ENCODE results near the gene UGT2A1.

UGT2A1 gene

GRCh38 chr4:69549651-69550050, 103.4 kb downstream of the UGT2A1 start:
- TF ChIP-seq CSDC2 (CRISPR knock-in tag; IDR thresholded peaks at IDR 0.05) (no peak), ZNF565 (CRISPR knock-in tag; conservative IDR thresholded peaks at IDR 0.05; ENCODE audit: low read depth) (no peak), PATZ1 (CRISPR knock-in tag; IDR thresholded peaks at IDR 0.05; ENCODE audit: borderline replicate concordance) (no peak), BACH2 (CRISPR knock-in tag; IDR thresholded peaks at IDR 0.05; ENCODE audit: borderline replicate concordance) (no peak), GLIS3 (CRISPR knock-in tag; IDR thresholded peaks at IDR 0.05) (no peak), ZFP30 (CRISPR knock-in tag; IDR thresholded peaks at IDR 0.05) (no peak), ZC3H10 (CRISPR knock-in tag; IDR thresholded peaks at IDR 0.05) (no peak), SNAI2 (CRISPR knock-in tag; IDR thresholded peaks at IDR 0.05) (no peak), RARB (CRISPR knock-in tag; IDR thresholded peaks at IDR 0.05) (no peak), ZFP3 (CRISPR knock-in tag; IDR thresholded peaks at IDR 0.05) (no peak), ARNTL (CRISPR knock-in tag; IDR thresholded peaks at IDR 0.05; ENCODE audit: borderline replicate concordance, low read depth) (no peak), OSR1 (CRISPR knock-in tag; IDR thresholded peaks at IDR 0.05) (no peak), TCF4 (CRISPR knock-in tag; IDR thresholded peaks at IDR 0.05; ENCODE audit: borderline replicate concordance) (no peak), ISL1 (CRISPR knock-in tag; IDR thresholded peaks at IDR 0.05) (no peak), POU6F1 (CRISPR knock-in tag; IDR thresholded peaks at IDR 0.05; ENCODE audit: borderline replicate concordance, low read depth) (no peak), ESRRG (CRISPR knock-in tag; IDR thresholded peaks at IDR 0.05) (no peak), PPARA (CRISPR knock-in tag; IDR thresholded peaks at IDR 0.05; ENCODE audit: borderline replicate concordance) (no peak)
- ATAC-seq, result no peak

DNA sequence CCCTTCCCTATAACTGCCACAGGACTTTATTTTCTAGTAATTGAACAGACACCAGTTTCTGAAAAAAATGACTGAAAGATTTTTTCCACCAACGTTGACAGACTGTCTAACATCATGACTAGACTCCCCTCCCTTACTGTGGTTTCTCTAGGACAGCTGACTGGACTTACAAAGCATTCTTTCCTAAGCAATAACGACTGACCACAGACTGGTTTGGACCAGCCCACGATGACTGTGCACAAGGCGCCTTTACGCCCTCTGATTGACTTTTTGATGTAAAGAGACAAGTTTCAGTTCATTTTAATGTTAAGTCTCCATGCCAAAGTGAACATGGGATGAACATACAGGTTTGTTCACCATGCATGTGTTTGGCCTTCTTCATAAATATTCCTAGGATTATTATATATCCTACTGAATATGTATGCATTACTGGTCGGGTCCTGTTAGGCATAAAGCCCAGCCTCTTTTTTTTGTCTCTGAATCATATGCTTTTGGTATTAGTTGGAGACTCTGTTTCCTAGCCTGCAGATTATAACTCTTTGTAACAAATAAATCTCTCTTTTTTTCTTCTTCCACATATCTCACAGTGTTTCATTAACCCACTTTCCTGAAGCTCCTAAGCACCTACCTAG, 106.8 kb downstream of the UGT2A1 start:
- no peak for TF ChIP-seq GLIS3 (CRISPR knock-in tag; IDR thresholded peaks at IDR 0.05)
- TF ChIP-seq ESRRG (CRISPR knock-in tag; IDR thresholded peaks at IDR 0.05), result no peak
- no peak for TF ChIP-seq POU6F1 (CRISPR knock-in tag; IDR thresholded peaks at IDR 0.05; ENCODE audit: borderline replicate concordance, low read depth)
- no peak for TF ChIP-seq OSR1 (CRISPR knock-in tag; IDR thresholded peaks at IDR 0.05)
- no peak for TF ChIP-seq ZNF8 (CRISPR knock-in tag; IDR thresholded peaks at IDR 0.05)
- TF ChIP-seq TSHZ2 (CRISPR knock-in tag; IDR thresholded peaks at IDR 0.05), result no peak
- TF ChIP-seq SNAI2 (CRISPR knock-in tag; IDR thresholded peaks at IDR 0.05), result no peak
- no peak for TF ChIP-seq CSDC2 (CRISPR knock-in tag; IDR thresholded peaks at IDR 0.05)
- no peak for TF ChIP-seq PPARA (CRISPR knock-in tag; IDR thresholded peaks at IDR 0.05; ENCODE audit: borderline replicate concordance)
- TF ChIP-seq BACH2 (CRISPR knock-in tag; IDR thresholded peaks at IDR 0.05; ENCODE audit: borderline replicate concordance), result no peak
- TF ChIP-seq ZNF70 (CRISPR knock-in tag; IDR thresholded peaks at IDR 0.05), result no peak
- TF ChIP-seq ZC3H10 (CRISPR knock-in tag; IDR thresholded peaks at IDR 0.05), result no peak
- TF ChIP-seq PATZ1 (CRISPR knock-in tag; IDR thresholded peaks at IDR 0.05; ENCODE audit: borderline replicate concordance), result no peak
- no peak for ATAC-seq

All from SK-N-SH treated with all-trans-retinoic acid at 6 μM for 48 hours (cell line).